NK-92 (cell line): ENCODE data around the gene TMEM266.
"Not testable (repeated sequence)": the region's sequence is repeated elsewhere in the genome, so short reads cannot be mapped to it uniquely, and the experiment has no call there.

Experiments
- DNase-seq: peaks from one replicate; lab custom pipeline; 2025; ENCODE audit not compliant: unreplicated experiment; lab: John Stamatoyannopoulos, UW

Gene TMEM266

GRCh38 chr15:76059320-76060117 lies at the start of gene TMEM266:
Gene TMEM266, plus strand, starts transcription at chr15:76059985. Its CDS starts 74,279 bp downstream, at chr15:76134264.
- no peak for DNase-seq

- DNase-seq = no peak
These were observed 49.2 kb upstream of the TMEM266 start for GRCh38 chr15:76010613-76011012.

- no peak for DNase-seq
These were observed 47.9 kb upstream of the TMEM266 start, which contains the start of gene NRG4 for GRCh38 chr15:76011627-76012551. Gene NRG4, minus strand, starts transcription at chr15:76012424. Its CDS starts 1,194 bp downstream, at chr15:76011230.

- DNase-seq = not testable (repeated sequence)
These were observed 46.3 kb upstream of the TMEM266 start for GRCh38 chr15:76013470-76013869.

GRCh38 chr15:76024021-76024768 lies 35.6 kb upstream of the TMEM266 start:
- DNase-seq = no peak

- DNase-seq = no peak
These were observed 27.7 kb upstream of the TMEM266 start for GRCh38 chr15:76032046-76032445.

- DNase-seq = no peak
These were observed 26.3 kb upstream of the TMEM266 start for GRCh38 chr15:76033438-76033837.

- no peak for DNase-seq
These were observed 25.7 kb upstream of the TMEM266 start for GRCh38 chr15:76034111-76034510.

GRCh38 chr15:76035593-76035992 lies 24.2 kb upstream of the TMEM266 start:
- DNase-seq = no peak

GRCh38 chr15:76038512-76038911 lies 21.3 kb upstream of the TMEM266 start:
- DNase-seq = no peak

- not testable (repeated sequence) for DNase-seq
These were observed 5.6 kb upstream of the TMEM266 start for GRCh38 chr15:76054201-76054600.

- no peak for DNase-seq
These were observed 2.9 kb upstream of the TMEM266 start for GRCh38 chr15:76056931-76057330.

- no peak for DNase-seq
These were observed 2.3 kb upstream of the TMEM266 start for GRCh38 chr15:76057332-76058000.

GRCh38 chr15:76058714-76059319 lies 968 bp upstream of the TMEM266 start:
- no peak for DNase-seq

GRCh38 chr15:76060118-76060989 lies 569 bp downstream of the TMEM266 start:
- no peak for DNase-seq

- no peak for DNase-seq
These were observed 1.9 kb downstream of the TMEM266 start for GRCh38 chr15:76061700-76062099.

- DNase-seq = no peak
These were observed 2.5 kb downstream of the TMEM266 start for GRCh38 chr15:76062286-76062685.

- no peak for DNase-seq
These were observed 4.6 kb downstream of the TMEM266 start for GRCh38 chr15:76064375-76064774.

GRCh38 chr15:76065245-76065644 lies 5.5 kb downstream of the TMEM266 start:
- DNase-seq = no peak
